ENCODE results near the gene NIT2.

DNA sequence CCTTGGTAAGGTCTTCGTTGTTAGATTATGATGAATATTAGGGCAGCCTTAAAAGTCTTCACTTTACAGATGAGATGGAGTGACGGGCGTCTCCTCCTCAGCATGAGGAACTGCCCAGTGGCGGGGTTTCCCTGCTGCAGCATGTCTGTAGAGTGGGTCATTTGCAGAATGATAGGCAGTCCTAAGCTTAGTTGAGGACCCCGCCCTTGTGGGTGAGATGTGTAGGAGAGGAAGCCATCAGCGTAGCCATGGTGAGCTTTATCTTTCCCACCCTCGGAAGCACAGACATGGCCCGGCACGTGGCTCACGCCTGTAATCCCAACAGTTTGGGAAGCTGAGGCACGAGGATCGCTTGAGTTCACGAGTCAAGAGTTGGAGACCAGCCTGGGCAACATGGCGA is 877 bp downstream of the NIT2 start:
- TF ChIP-seq CTCF (conservative IDR thresholded peaks at IDR 0.05 in 1 of 2, IDR thresholded peaks at IDR 0.05 in 1 of 2; ENCODE audit: extremely low read depth in 1 of 2, insufficient read depth in 1 of 2, low read depth in 1 of 2, low read length in 2 of 2) (no peak), EZH2 (IDR thresholded peaks at IDR 0.05; ENCODE audit: borderline replicate concordance, low read length) (no peak)

Measured in mammary epithelial cell (primary cell).